GM23338 (cell line): ENCODE results near the gene APBA1.

Source experiments
- CREB1 ChIP-seq: fragments of 250-450 bp; sonication (Bioruptor Pico); IDR thresholded peaks from 2 replicates; pipeline ENCODE4 v1.5.0; 2020; ENCODE audit warnings: low read depth, mild to moderate bottlenecking, moderate library complexity
- EZH2 ChIP-seq: fragments of 200-600 bp; sonication (generic); IDR thresholded peaks from one replicate; pipeline ENCODE4 v1.8.0; 2017; ENCODE audit warnings: antibody characterized with exemption, mild to moderate bottlenecking, low read depth; ENCODE audit not compliant: unreplicated experiment
- EZH2phosphoT487 ChIP-seq: fragments of 200-600 bp; sonication (generic); IDR thresholded peaks from one replicate; pipeline ENCODE4 v1.8.1; 2018; ENCODE audit warnings: antibody characterized with exemption; ENCODE audit not compliant: unreplicated experiment
- JUNB ChIP-seq: IDR thresholded peaks from one replicate; pipeline ENCODE4 v1.6.1; 2016; ENCODE audit warnings: antibody characterized with exemption; ENCODE audit not compliant: unreplicated experiment
- POLR2AphosphoS5 ChIP-seq: IDR thresholded peaks from 2 replicates; pipeline ENCODE4 v1.6.1; 2016; ENCODE audit warnings: antibody characterized with exemption, low read depth
- STAT1 ChIP-seq: IDR thresholded peaks from one replicate; pipeline ENCODE4 v1.6.1; 2016; ENCODE audit warnings: antibody characterized with exemption; ENCODE audit not compliant: unreplicated experiment
- TF ChIP-seq, protein P1 (sequence below), 2 experiments: fragments of 200-600 bp in 1 of 2; sonication (generic) in 1 of 2; conservative IDR thresholded peaks; 2 replicates each; pipeline versions ENCODE4 v1.5.1 to v1.6.1; 2016 to 2017; ENCODE audit warnings: antibody characterized with exemption in 2 of 2, low read depth in 2 of 2, mild to moderate bottlenecking in 2 of 2, moderate library complexity in 1 of 2

- TF ChIP-seq, protein P1, sequence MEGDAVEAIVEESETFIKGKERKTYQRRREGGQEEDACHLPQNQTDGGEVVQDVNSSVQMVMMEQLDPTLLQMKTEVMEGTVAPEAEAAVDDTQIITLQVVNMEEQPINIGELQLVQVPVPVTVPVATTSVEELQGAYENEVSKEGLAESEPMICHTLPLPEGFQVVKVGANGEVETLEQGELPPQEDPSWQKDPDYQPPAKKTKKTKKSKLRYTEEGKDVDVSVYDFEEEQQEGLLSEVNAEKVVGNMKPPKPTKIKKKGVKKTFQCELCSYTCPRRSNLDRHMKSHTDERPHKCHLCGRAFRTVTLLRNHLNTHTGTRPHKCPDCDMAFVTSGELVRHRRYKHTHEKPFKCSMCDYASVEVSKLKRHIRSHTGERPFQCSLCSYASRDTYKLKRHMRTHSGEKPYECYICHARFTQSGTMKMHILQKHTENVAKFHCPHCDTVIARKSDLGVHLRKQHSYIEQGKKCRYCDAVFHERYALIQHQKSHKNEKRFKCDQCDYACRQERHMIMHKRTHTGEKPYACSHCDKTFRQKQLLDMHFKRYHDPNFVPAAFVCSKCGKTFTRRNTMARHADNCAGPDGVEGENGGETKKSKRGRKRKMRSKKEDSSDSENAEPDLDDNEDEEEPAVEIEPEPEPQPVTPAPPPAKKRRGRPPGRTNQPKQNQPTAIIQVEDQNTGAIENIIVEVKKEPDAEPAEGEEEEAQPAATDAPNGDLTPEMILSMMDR (conservative IDR thresholded peaks at IDR 0.05; ENCODE audit: low read depth in 2 of 2) = no peak
- TF ChIP-seq CREB1 (CRISPR knock-in tag) (no peak), POLR2AphosphoS5 (no peak), JUNB (no peak), EZH2phosphoT487 (no peak), STAT1 (no peak), EZH2 (no peak)
Measured at GRCh38 chr9:69657269-69657668, 14.9 kb downstream of the APBA1 start.
